Measurements from ENCODE around the gene TBC1D7. TPM values are rescaled to one million over a fixed set of nuclear protein-coding genes. Genes with fewer than 3 reads are reported as not detected.

The TBC1D7 gene
- total RNA-seq, 4 donors from 2014 or later, result 8.3 to 15.4 (median 12.2) TPM

- Histone ChIP-seq H3K9me3 (no peaks in the 10 kb centered on the region), H3K27ac (no peak overlapping the region), H3K4me3 (no peak overlapping the region), H3K4me1 (peaks cover 24% of the 10 kb centered on the region), H3K27me3 (no peaks in the 10 kb centered on the region), H3K36me3 (no peaks in the 10 kb centered on the region)
- TF ChIP-seq POLR2A (IDR thresholded peaks at IDR 0.05) (no peak), CTCF (IDR thresholded peaks at IDR 0.05) (no peak)
- DNase-seq (ENCODE audit: low spot score in 2 of 2), result no peak
- 57% methylated on average over 6 of the region's 6 CpGs for whole genome bisulfite sequencing
Observed at GRCh38 chr6:13355999-13356785, 27.9 kb upstream of the TBC1D7 start.

GRCh38 chr6:13355043-13355945, 27.0 kb upstream of the TBC1D7 start:
- no peaks in the 10 kb centered on the region for H3K36me3 ChIP-seq
- H3K4me3 ChIP-seq, result no peak overlapping the region
- WGBS, result 51% methylated on average over 7 of the region's 7 CpGs
- TF ChIP-seq POLR2AphosphoS5 (IDR thresholded peaks at IDR 0.05) (no peak), EP300 (IDR thresholded peaks at IDR 0.05) (no peak), CTCF (IDR thresholded peaks at IDR 0.05) (no peak), POLR2A (IDR thresholded peaks at IDR 0.05) (no peak)
- peaks cover 29% of the 10 kb centered on the region for H3K4me1 ChIP-seq
- H3K9me3 ChIP-seq, result no peaks in the 10 kb centered on the region
- no peak overlapping the region for H3K27ac ChIP-seq
- no peaks in the 10 kb centered on the region for H3K27me3 ChIP-seq
- no peak for DNase-seq (ENCODE audit: low spot score in 2 of 2)

GRCh38 chr6:13354331-13355042, 26.1 kb upstream of the TBC1D7 start:
- TF ChIP-seq CTCF (IDR thresholded peaks at IDR 0.05) (no peak), POLR2A (IDR thresholded peaks at IDR 0.05) (no peak), POLR2AphosphoS5 (IDR thresholded peaks at IDR 0.05) (no peak), EP300 (IDR thresholded peaks at IDR 0.05) (no peak)
- Histone ChIP-seq H3K9me3 (no peaks in the 10 kb centered on the region), H3K4me3 (no peak overlapping the region), H3K27me3 (no peaks in the 10 kb centered on the region), H3K27ac (no peak overlapping the region), H3K36me3 (no peaks in the 10 kb centered on the region), H3K4me1 (peaks cover 33% of the 10 kb centered on the region)
- WGBS, result 70% methylated on average over 13 of the region's 13 CpGs
- DNase-seq (ENCODE audit: low spot score in 2 of 2), result no peak

GRCh38 chr6:13352165-13352564, 23.8 kb upstream of the TBC1D7 start:
- Histone ChIP-seq H3K4me3 (no peak overlapping the region), H3K27ac (no peak overlapping the region), H3K4me1 (peaks cover 35% of the 10 kb centered on the region), H3K36me3 (no peaks in the 10 kb centered on the region), H3K27me3 (no peaks in the 10 kb centered on the region), H3K9me3 (no peaks in the 10 kb centered on the region)
- DNase-seq (ENCODE audit: low spot score in 2 of 2), result no peak
- TF ChIP-seq CTCF (IDR thresholded peaks at IDR 0.05), result no peak
- no peak for TF ChIP-seq EP300 (IDR thresholded peaks at IDR 0.05)
- TF ChIP-seq POLR2AphosphoS5 (IDR thresholded peaks at IDR 0.05), result no peak
- TF ChIP-seq POLR2A (IDR thresholded peaks at IDR 0.05), result no peak
- WGBS, result 95% methylated on average over 9 of the region's 9 CpGs

All from suprapubic skin (tissue), 4 donors.